GM12864 (cell line): ENCODE data around the gene PHLDA2.

Source experiments
- DNase-seq: peaks from one replicate; pipeline ENCODE4 v3.0.0-alpha.2; 2011; ENCODE audit warnings: low read depth
- H3K4me3 ChIP-seq: 2 replicates; pipeline ENCODE4 v1.5.1; 2011; ENCODE audit warnings: mild to moderate bottlenecking, low read depth, low read length, control low read depth
- TF ChIP-seq, protein P1 (sequence below): IDR thresholded peaks from 2 replicates; pipeline ENCODE4 v1.5.1; 2011; ENCODE audit warnings: low read depth, mild to moderate bottlenecking, moderate library complexity, low read length, control low read depth, inconsistent platforms; ENCODE audit errors: missing control alignments

Gene PHLDA2

DNA sequence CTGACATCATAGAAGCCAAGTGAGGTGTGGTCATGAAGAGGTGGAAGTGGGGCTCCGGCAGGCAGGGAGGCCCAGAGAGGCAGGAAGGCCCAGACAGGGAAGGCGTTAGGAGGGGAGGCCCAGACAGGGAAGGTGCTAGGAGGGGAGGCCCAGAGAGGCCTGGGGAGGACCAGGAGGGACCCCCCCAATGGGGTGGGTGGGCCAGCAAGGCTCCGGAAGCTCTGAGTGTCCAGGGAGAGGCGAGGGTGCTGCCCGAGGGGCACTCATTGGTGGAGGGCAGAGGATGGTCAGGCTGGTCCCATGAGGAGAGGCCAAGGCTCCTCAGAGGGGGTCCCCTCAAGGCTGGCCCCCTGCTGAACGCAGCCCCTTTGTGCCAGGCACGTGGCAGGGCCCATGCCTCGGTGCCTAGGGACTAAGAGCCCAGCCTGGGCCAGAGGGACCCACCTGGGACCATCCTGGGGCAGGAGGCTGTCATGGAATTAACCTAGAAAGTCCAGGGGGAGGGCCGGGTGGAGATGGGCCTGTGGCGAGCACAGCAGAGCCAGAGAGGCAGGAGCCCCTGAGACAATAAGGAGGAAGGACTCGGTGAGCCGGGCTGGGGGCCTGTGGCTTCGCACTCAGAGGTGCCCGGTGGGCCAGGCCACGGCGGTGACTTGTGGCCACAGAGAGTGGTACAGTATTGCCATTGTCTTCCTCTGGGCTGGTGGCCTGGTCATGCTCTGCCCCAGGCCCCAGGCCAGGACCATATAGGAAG is 12.2 kb downstream of the PHLDA2 start:
- no peak overlapping the region for H3K4me3 ChIP-seq
- no peak for DNase-seq
- TF ChIP-seq, protein P1, sequence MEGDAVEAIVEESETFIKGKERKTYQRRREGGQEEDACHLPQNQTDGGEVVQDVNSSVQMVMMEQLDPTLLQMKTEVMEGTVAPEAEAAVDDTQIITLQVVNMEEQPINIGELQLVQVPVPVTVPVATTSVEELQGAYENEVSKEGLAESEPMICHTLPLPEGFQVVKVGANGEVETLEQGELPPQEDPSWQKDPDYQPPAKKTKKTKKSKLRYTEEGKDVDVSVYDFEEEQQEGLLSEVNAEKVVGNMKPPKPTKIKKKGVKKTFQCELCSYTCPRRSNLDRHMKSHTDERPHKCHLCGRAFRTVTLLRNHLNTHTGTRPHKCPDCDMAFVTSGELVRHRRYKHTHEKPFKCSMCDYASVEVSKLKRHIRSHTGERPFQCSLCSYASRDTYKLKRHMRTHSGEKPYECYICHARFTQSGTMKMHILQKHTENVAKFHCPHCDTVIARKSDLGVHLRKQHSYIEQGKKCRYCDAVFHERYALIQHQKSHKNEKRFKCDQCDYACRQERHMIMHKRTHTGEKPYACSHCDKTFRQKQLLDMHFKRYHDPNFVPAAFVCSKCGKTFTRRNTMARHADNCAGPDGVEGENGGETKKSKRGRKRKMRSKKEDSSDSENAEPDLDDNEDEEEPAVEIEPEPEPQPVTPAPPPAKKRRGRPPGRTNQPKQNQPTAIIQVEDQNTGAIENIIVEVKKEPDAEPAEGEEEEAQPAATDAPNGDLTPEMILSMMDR = no peak

DNA sequence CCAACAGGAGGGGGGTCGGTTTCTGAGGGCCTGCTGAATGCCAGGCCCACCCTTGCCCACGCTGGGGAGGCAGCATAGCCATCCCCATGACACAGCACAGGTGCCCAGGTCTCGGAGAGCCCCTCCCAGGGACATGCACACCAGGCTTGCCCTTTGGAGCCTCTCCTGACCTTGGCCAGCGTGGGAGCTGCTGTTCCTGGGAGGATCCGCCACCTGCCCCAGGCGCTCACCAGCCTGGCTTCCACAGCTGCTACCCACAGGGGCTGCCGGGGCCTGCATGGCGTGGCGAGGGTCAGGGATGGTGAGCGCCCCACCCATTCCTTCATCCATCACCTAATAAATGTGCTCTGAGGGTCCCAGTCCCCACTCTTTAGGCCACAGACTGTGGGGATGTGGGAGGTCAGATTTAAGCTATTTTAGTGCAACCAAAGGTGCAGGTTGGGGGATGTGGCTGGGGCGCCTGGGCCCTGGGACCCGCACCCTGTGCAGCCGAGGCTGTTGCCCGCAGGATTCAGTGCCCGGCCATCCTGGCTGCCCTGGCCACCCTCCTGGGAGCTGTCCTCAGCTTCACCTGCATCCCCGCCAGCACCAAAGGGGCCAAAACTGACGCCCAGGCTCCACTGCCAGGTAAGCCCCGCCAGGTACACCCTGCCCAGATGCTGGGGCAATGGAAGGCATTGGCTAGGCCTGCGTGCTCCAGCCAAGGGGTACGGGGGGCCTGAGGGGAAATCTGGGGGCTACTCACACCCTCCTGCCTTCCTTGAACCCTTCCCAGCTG is 12.9 kb downstream of the PHLDA2 start:
- TF ChIP-seq, protein P1 = no peak
- no peak for DNase-seq
- H3K4me3 ChIP-seq = no peak overlapping the region

DNA sequence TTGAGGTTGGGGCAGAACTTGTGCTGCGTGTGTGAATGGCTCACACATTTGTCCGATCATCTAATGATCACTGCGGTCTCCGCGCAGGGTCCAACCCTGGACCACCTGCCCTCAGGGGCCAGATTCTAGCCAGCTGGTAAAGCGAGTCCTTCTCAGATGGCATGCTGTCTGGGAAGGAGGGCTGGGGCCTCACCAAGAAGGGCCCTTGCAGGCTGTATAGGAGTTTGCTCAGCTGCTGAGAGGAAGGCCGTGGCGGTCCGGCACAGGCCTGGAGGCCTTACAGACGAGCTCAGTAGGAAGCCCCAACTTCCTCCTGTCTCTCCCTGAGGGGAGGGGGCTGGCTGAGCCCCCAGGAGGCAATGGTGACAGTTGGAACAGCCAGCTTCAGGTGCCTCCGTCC is 13.7 kb downstream of the PHLDA2 start:
- DNase-seq = no peak
- H3K4me3 ChIP-seq = no peak overlapping the region
- TF ChIP-seq, protein P1 = no peak

DNA sequence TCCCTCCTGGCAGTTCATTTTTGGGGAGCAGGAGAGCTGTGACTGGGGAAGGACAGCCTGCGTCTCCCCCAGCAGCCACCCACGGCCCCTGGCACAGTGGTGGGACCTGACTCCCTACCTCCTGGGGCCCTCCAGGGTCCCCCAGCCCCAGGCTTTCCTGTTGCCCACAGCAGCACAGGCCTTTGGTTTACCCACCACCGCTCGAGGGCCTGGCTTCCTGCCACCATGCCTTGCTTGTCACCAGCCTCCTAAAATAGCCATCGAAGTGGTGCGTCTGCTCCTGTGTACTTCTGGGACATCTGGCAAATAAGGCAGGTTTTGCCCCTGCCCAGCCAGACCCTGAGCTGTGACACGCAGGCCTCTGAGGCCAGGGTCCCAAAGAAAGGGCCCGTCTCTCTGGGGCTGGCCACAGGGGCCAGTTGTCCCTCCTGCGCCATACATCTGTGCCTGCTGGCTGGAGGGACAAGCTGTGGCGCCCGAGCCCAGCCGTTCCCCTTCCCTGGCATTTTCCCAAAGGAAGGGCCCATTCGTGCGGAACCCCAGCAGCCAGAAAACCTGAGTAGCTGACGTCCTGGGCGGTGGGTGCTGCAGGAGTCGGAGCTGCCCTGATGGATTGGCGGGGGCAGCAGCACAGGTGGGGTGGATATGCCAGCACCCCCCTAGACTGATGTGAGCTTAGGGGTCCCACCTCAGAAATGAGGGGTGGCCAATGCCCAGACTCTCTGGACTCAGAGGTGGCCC is 14.6 kb downstream of the PHLDA2 start:
- TF ChIP-seq, protein P1 = no peak
- H3K4me3 ChIP-seq = no peak overlapping the region
- no peak for DNase-seq

DNA sequence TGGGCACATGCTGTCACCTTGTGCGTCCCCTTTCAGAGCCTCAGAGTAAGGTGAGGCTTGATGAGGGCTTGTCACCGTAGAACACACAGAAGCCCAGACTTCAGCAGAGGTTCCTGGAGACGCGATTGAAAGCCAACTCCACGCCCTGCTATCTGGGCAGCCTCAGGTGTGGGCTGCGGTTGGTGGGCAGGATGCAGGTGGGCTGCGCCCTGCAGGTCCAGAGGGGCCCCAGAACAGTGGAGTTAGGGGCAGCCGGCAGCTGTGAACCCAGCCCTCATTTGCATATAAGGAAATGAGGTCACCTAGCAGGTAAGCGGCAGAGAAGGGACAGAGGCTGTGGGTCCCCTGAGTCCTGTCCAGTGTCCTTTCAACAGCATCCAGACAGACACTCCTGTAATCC is 15.4 kb downstream of the PHLDA2 start:
- no peak overlapping the region for H3K4me3 ChIP-seq
- TF ChIP-seq, protein P1 = no peak
- no peak for DNase-seq

DNA sequence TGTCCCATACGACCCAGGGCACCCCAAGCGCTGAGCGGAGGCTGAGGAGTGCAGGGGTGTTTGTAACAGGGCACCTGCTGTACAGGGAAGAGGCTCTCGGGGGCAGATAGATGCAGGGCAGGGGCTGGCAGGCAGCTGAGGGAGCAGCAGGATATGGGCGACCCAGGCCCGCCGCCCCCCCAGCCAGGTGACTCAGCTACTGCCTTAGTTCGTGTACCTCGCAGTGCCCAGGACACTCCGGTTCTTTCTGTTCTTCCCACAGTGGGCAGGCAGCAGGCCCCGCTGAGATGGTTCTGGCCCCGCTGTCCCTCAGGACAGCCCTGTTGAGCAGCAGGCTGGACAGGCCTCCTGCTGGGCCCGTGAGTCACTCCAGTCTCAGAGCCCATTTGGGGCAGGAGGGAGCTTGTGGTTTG is 16.2 kb downstream of the PHLDA2 start:
- DNase-seq = no peak
- no peak overlapping the region for H3K4me3 ChIP-seq
- TF ChIP-seq, protein P1 = no peak
